Bronchial epithelial cell (primary cell): ENCODE results near the gene FEZ2. TPM values are rescaled to one million over a fixed set of nuclear protein-coding genes. Genes with fewer than 3 reads are reported as not detected.

ENCODE experiments used
- DNase-seq: peaks from one replicate; pipeline ENCODE4 v3.0.0-alpha.2; 2010; ENCODE audit warnings: low read depth
- FAIRE-seq: peaks from 2 replicates; lab custom pipeline; 2011; peaks lifted over from hg19 to GRCh38; lab: Jason Lieb, UNC
- H3K27me3 ChIP-seq: 2 replicates; pipeline ENCODE4 v1.5.1; 2011; ENCODE audit warnings: low read length; ENCODE audit not compliant: control insufficient read depth, insufficient read depth
- H3K36me3 ChIP-seq: 2 replicates; pipeline ENCODE4 v1.5.1; 2011; ENCODE audit warnings: low read length; ENCODE audit not compliant: control insufficient read depth, insufficient read depth
- H3K4me3 ChIP-seq: 2 replicates; pipeline ENCODE4 v1.5.1; 2011; ENCODE audit warnings: mild to moderate bottlenecking, low read depth, low read length, control low read depth
- total RNA-seq: library from RNA; depleted of rRNA; stranded (reverse); fragments of >200 nt; gene quantifications from 2 replicates; pipeline ENCODE4 v1.2.1, GENCODE V29; 2014
- TF ChIP-seq, protein P1 (sequence below): IDR thresholded peaks from 2 replicates; pipeline ENCODE4 v1.5.1; 2011; ENCODE audit warnings: mild to moderate bottlenecking, moderate library complexity, low read length, control low read depth, inconsistent platforms; ENCODE audit not compliant: insufficient read depth, severe bottlenecking

FEZ2 gene
- total RNA-seq, 1 donor from 2014 or later = 46.3 TPM

DNA sequence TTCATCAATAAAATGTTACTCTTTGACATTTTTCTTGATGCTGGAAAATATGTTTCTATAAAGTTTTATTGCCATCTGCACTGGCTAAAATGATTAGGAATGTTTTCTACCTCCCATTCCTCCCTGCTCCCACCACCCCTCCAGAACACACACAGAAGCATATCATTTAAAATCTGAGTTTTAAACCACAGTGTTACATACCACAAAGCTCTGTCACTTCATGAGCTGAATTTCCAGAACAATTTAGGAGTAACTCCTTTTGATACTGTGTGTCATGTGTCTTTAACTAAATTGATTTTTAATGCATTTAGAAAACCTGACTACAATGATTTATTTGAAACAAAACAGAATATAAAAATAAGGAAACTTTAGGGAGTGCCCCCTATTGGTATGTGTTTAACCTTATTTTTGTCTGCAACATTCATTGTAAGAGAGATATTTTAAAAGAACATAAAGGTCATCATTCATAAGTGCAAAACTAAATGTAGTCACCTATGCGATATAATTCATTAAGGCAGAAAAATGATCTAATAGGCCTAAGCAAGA is 52.0 kb downstream of the FEZ2 start:
- DNase-seq = no peak
- no peaks in the 10 kb centered on the region for H3K27me3 ChIP-seq
- TF ChIP-seq, protein P1, sequence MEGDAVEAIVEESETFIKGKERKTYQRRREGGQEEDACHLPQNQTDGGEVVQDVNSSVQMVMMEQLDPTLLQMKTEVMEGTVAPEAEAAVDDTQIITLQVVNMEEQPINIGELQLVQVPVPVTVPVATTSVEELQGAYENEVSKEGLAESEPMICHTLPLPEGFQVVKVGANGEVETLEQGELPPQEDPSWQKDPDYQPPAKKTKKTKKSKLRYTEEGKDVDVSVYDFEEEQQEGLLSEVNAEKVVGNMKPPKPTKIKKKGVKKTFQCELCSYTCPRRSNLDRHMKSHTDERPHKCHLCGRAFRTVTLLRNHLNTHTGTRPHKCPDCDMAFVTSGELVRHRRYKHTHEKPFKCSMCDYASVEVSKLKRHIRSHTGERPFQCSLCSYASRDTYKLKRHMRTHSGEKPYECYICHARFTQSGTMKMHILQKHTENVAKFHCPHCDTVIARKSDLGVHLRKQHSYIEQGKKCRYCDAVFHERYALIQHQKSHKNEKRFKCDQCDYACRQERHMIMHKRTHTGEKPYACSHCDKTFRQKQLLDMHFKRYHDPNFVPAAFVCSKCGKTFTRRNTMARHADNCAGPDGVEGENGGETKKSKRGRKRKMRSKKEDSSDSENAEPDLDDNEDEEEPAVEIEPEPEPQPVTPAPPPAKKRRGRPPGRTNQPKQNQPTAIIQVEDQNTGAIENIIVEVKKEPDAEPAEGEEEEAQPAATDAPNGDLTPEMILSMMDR = no peak
- no peak for FAIRE-seq
- peaks cover 11% of the 10 kb centered on the region for H3K36me3 ChIP-seq
- H3K4me3 ChIP-seq = no peak overlapping the region

DNA sequence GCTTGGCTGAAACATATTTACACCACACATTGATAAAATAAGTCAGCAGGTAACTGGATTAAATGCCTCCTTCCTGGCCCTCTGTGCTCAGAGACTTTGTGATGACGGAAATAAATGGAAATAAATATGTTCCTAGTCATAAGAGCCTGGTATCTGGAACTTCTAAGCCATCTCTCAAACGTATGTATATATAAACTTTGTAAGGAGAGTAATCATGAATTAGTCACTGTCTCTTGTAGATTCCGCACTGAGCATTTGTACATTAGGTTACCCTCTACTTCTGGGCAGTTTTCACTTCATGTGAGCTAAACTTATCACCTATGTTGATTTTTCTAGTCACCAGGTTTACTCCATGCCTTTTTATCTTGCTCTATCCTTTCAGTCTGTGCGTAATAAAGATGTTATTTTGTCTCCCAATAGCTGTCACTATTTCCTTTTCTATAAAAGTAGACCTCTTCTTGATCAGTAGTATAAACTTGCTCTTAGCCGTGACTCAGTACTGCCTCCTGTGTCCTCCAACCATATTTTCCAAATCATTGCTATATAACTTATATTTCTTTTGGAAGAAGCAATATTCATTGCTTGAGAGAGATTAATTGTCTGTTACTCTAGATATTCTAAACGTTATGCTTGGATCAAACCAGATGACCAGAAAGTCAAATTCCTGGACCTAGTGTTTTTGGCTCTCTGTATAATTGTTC is 53.2 kb downstream of the FEZ2 start:
- DNase-seq (no peak), FAIRE-seq (no peak)
- Histone ChIP-seq H3K36me3 (peaks cover 11% of the 10 kb centered on the region), H3K27me3 (no peaks in the 10 kb centered on the region), H3K4me3 (no peak overlapping the region)
- TF ChIP-seq, protein P1 = no peak

DNA sequence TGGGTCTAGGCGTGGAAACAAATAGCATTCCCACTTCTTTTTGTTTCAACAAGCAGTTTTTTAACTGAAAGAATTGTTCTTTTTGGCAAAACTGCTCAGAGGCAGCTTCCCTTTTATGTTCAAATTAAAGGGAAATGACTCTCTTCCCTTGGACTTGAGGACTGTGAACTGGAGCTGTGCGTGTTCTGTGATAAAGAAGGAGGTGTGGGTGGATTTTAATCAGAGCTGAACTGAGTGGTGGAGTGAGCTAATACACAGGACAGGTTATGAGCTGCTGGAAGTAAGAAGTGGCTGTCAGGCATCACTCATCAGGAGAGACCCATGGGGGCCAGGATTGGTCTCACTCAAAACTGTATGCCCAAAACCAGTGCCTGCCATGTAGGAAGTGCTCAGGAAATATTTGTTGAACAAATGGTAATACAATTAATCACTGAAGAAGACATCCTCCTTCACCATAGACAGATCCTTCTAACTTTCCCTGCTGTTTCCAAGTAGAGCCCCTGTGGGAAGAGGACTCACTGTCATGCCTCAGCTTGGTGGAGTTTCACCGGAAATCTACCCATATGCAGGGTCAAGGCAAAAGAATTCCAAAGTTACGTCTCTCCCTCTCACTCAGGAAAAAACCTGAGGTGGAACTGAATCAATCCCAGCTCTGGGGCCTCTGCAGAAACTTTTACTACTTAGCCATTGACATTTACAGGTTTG is 55.9 kb downstream of the FEZ2 start:
- DNase-seq (no peak), FAIRE-seq (no peak)
- TF ChIP-seq, protein P1 = no peak
- H3K27me3 ChIP-seq = no peaks in the 10 kb centered on the region
- H3K36me3 ChIP-seq = peaks cover 12% of the 10 kb centered on the region
- H3K4me3 ChIP-seq = no peak overlapping the region

DNA sequence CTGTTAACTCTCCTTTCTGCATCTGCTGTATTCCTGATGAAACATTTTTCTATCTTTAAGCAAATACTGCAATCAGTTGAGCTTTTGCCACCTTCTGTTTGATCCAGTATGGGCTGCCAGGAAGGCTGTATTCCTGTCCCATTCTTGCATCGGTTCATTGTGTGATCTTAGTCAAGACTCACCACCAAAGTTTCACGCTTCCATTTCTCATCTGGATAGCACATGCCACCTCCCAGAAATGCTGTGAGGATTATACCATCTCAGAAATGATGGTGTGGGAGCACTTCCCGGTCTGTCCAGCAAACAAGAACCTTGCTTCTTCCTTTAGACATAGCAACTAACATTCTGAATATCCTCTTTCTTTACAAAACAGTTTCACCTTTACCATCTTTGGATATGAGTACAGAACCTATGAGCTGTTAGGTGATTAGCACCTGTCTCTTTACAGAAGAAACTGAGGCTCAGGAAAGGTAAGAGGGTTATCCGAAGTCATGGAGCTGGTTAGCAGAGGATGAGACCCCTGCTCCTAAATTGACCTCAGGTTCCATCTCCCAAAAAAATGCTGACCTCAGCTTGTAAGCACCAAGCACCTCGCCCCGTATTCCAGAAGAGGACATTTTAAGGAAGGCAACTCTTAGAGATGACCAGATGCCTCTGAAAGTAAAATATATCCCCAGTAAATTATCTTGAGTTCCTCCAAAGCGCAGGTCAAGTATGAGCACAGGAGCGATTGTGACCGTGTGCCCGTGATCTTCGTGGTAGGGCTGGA is 56.8 kb downstream of the FEZ2 start:
- no peaks in the 10 kb centered on the region for H3K27me3 ChIP-seq
- no peak overlapping the region for H3K4me3 ChIP-seq
- peaks cover 13% of the 10 kb centered on the region for H3K36me3 ChIP-seq
- no peak for FAIRE-seq
- TF ChIP-seq, protein P1 = no peak
- DNase-seq = no peak

DNA sequence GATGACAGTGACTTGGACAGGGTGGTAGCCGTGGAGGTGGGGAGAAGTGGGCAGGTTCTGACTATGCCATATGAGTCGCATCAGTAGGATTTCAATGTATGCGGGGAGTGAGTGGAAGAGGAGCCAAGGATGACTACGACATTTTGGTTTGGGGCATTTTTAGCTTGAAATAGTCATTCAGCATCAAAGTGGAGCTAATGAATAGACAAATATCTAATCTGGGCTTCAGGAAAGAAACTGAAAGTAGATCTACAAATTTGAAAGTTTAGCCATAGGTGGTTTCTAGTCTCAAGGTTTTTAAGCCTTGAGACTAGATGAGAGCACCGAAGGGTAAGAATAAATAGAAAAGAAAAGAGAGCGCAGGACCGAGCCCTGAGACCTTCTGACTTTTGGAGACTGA is 58.3 kb downstream of the FEZ2 start:
- no peak for FAIRE-seq
- Histone ChIP-seq H3K27me3 (no peaks in the 10 kb centered on the region), H3K36me3 (peaks cover 14% of the 10 kb centered on the region), H3K4me3 (no peak overlapping the region)
- DNase-seq = peak; percentile 56
- TF ChIP-seq, protein P1 = no peak
